Measurements from ENCODE around the gene MPDZ.
"Not testable (repeated sequence)": the region's sequence is repeated elsewhere in the genome, so short reads cannot be mapped to it uniquely, and the experiment has no call there.

The MPDZ gene

DNA sequence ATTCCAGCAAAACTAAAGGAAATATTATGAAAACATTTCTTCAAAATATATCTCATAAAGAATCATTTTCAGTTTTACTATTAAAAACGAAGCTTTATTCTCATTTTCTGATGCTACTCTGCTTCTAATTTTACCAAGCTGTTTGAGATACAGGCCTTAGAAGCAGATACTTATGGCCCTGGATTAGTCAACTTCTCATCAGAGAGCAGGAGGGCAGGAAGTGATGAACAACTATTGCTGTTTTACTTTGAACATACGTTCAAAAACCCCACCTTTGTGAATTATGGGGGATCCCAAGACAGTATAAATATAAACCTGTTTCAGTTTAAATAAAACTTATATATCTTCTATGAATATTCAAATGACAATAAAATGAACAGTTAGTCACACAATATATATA, 16.0 kb downstream of the MPDZ start:
- DNase-seq: no peak

GRCh38 chr9:13252852-13253251, 26.6 kb downstream of the MPDZ start:
- DNase-seq: no peak

- no peak for DNase-seq
These were observed 35.3 kb downstream of the MPDZ start for GRCh38 chr9:13244181-13244580.

DNA sequence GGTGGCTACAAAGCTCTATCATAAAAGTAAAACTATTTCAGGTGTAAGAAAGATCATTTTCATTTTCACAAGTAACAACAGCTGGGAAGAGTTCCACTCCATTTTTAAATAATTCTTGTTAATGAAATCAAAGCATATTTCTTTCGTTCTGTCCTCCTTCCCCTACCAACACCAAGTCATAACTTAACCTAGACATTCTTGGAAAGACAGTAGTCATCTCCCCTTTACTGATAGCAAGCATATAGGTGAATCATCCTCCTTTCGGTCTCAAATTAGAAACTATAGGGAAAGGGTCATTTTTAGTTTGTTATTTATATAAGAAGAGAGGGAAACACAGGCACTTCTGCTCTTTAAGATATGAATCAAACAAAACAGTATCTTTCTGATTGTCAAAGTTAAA, 38.2 kb downstream of the MPDZ start:
- DNase-seq: no peak

GRCh38 chr9:13239660-13240059, 39.8 kb downstream of the MPDZ start:
- DNase-seq: no peak

DNA sequence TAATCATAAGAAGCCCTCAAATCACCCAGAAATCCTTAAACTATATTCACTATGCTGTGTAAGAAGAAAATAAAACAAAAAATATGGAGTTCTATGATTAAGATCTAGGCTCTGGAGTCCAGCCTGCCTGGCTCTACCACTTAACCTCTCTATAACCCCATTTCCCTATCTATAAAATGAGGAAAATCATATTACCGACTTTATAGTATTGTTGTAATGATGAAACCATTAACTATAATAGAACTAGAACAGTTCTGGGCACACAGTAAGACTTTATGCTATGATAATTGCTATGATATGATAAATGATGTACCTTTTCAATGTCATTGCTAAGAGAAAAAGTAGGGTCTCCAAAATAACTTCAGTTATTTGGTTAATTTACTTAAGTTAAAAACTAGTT, 40.3 kb downstream of the MPDZ start:
- DNase-seq: no peak

- DNase-seq: no peak
These were observed 44.6 kb downstream of the MPDZ start for GRCh38 chr9:13234932-13235331.

DNA sequence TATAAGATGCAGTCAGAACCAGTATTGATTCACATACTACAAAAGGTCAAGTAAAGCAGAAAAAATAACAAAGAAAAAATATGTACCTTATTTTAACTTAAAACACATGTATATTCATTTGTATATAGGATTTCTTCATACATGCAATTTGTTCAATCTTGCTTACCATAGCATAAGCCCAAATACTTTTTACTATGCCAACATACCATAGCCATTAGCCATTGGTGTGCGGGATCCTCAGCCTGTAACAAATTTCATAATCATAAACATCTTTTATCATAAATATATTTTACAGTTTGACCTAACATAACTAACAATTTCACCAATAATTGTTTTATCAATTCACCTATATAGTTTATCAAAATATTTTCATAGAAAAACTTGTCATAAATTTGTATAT, 51.1 kb downstream of the MPDZ start:
- DNase-seq: no peak

GRCh38 chr9:13224366-13224765, 55.1 kb downstream of the MPDZ start:
- no peak for DNase-seq

GRCh38 chr9:13222733-13223132, 56.8 kb downstream of the MPDZ start:
- DNase-seq: not testable (repeated sequence)

DNA sequence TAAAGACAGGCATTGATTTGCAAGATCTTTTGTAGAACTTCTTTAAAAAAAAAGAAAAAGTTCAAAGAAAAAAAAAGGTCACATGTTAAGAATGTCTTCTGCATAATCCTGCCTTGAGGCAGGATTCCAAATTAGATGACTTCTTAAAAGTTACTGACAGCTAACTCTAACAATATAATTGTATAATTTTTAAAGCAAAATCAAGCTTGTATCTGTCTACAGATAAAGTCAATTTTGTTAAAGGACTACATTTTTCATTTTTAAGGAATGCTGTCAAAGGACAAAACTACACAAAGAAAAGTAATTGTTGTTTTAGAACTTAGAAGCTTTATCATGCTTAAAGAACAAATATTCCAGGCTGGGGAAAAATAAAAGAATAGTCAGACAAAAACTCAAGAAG, 57.8 kb downstream of the MPDZ start:
- no peak for DNase-seq

GRCh38 chr9:13220837-13221236, 58.7 kb downstream of the MPDZ start:
- DNase-seq: no peak

- no peak for DNase-seq
These were observed 63.5 kb downstream of the MPDZ start for GRCh38 chr9:13215791-13216554.

DNA sequence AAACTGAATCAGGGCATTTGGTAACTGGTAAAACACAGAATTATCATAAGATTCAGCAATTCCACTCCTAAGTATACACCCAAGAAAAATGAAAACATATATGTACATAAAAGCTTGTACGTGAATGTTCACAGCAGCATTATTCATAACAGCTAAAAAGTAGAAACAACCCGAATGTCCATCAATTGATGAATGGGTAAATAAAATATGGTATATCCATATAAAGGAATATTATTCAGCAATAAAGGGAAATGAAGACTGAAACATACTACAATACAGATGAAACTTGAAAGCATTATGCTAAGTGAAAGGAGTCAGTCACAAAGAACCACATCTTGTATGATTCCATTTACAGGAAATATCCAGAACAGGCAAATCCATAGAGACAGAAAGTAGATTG, 65.5 kb downstream of the MPDZ start:
- DNase-seq: no peak

- no peak for DNase-seq
These were observed 66.2 kb downstream of the MPDZ start for GRCh38 chr9:13213337-13213736.

GRCh38 chr9:13210306-13210705, 69.2 kb downstream of the MPDZ start:
- DNase-seq: no peak

GRCh38 chr9:13209498-13209897, 70.0 kb downstream of the MPDZ start:
- no peak for DNase-seq

DNA sequence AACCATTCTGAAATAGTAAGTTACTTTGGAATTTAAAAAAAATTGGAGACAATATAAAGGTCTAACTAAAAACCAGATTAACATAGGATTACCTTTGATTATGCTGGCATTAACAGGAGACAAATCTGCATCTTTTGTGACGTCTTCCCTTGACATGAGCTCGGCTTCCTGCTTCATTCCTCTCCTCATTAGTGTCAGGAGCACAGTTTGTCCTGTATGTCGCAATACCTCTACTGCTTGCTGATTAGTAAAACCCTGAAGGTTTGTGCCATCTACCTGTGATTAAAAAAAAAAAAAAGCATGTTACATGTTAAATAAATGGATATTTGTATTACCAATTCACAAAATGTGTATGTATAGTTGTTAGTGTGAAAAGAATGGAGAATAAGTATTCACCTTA, 73.7 kb downstream of the MPDZ start:
- no peak for DNase-seq

- DNase-seq: no peak
These were observed 89.5 kb downstream of the MPDZ start for GRCh38 chr9:13190040-13190439.

DNA sequence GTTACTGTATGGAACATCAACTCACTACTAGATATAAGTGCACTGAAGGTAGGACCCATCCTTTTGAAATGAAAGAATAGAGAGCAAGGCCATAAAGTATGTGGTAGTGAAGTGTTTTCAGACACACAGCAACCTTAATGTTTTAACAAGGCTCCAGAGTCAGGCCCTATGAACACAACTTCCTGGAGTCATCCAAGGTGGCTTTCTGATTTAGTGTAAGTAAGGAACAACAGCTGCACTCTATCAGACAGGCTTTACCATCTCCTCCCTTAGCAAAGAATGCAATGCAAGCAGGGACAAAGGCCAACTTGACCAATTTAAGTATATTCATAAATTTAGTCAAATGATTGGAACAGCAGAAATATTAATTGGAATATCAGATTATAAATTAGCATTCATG, 90.1 kb downstream of the MPDZ start:
- no peak for DNase-seq

DNA sequence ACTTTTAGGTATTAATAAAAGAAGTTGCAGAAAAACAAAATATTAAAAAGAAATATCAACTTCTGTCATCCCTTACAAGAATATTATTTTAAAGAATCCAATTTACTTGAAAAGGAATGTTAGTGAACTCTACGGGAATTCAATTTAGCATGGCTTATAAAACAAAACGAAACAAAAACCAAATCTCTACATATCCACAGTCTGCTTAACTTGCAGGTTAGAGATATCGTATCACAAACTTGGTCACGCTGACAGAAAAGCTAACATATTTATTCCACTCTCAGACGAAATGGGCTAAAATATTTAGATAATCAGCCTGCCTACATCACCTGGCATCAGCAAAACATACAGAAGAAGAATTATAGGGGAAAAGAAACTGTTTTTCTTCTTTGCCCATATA, 92.7 kb downstream of the MPDZ start:
- no peak for DNase-seq

- DNase-seq: no peak
These were observed 93.4 kb downstream of the MPDZ start for GRCh38 chr9:13186091-13186490.

- no peak for DNase-seq
These were observed 97.8 kb downstream of the MPDZ start for GRCh38 chr9:13181652-13182051.

DNA sequence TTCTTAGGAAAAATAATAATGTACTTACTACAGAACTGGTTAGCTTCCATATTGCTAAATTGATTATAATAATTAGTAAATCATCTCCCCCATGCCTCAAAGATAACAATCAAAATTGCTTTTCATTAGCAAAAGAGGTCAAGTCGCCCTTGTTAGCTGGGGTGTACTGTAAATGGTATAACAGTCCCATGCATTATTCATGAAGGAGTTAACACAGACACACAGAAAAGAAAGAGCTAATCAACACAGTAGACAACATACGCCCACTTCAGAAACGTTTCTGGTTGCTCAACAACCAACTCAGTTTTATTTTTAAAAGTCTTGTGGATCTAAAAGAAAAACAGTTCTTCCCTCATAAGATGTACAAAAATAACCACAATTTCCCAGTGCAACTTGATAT, 100.2 kb downstream of the MPDZ start:
- DNase-seq: no peak

GRCh38 chr9:13175732-13176131, 103.8 kb downstream of the MPDZ start:
- DNase-seq: no peak

All from activated naive CD4-positive, alpha-beta T cell (primary cell).